GM12878 (cell line): ENCODE data around the gene TNFAIP8L3.

Experiments used
- ASH2L ChIP-seq: fragments of 300-600, 200-600 bp; sonication (generic); IDR thresholded peaks from 2 replicates; pipeline ENCODE4 v1.6.1; 2017; ENCODE audit warnings: low read depth, mild to moderate bottlenecking, borderline replicate concordance
- CHD4 ChIP-seq: fragments of 200-600 bp; sonication (generic); IDR thresholded peaks from 2 replicates; pipeline ENCODE4 v1.6.1; 2016; ENCODE audit warnings: mild to moderate bottlenecking
- E4F1 ChIP-seq: fragments of 450-650 bp; IDR thresholded peaks from 2 replicates; pipeline ENCODE4 v1.6.1; 2018; ENCODE audit warnings: borderline replicate concordance, mild to moderate bottlenecking; ENCODE audit not compliant: partially characterized antibody
- NFYA ChIP-seq: IDR thresholded peaks from 2 replicates; pipeline ENCODE4 v1.6.1; 2011; ENCODE audit warnings: low read depth, mild to moderate bottlenecking, low read length, improper control_type of control experiment, borderline replicate concordance
- SIN3A ChIP-seq: IDR thresholded peaks from 2 replicates; pipeline ENCODE4 v1.6.1; 2012; ENCODE audit warnings: low read depth, low read length, improper control_type of control experiment

DNA sequence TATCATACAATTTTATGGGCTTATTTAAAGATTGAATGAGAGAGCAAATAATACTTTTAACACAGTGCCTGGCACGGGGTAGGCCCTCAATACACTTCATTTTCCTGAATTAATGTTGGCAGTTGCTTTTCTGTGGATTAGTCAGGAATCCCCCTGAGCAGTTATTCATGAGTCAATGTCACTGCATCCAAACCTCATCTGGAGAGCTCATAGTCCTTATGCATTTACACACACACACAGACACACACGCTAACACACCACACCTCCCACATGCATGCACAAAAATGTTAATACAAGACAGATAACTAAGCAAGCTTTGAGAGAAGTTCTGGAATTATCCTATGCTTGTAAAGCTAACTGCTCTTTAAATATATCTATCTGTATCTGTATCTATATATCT is 34.0 kb upstream of the TNFAIP8L3 start:
- TF ChIP-seq E4F1 (no peak), SIN3A (no peak), NFYA (no peak), ASH2L (no peak), CHD4 (no peak)
